Measurements from ENCODE around the gene PRMT9.

DNA sequence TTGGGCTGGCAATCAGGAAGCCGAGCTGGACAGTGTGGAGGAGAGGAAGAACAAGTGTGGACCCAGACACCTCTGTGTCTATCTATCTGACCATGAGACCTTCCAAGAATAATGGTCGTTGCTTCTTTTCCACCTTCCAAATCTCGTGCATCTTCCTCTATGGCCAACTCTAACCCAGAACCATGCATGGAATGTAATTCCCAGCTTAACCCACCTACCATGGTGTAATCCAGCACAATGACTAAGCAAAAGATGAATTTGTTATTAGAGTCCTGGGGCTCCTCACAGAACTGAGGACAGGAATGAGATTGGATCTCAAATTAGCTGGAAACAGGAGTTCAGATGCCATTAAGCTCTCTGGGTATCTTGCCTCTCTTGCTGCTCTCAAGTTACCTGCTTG, 84.2 kb downstream of the PRMT9 start:
- no peak for TF ChIP-seq GABPB1 (CRISPR knock-in tag; IDR thresholded peaks at IDR 0.05)
- no peak for TF ChIP-seq PHB (CRISPR knock-in tag; IDR thresholded peaks at IDR 0.05)
- TF ChIP-seq ZNF436 (CRISPR knock-in tag; IDR thresholded peaks at IDR 0.05): no peak
- TF ChIP-seq, protein P1, sequence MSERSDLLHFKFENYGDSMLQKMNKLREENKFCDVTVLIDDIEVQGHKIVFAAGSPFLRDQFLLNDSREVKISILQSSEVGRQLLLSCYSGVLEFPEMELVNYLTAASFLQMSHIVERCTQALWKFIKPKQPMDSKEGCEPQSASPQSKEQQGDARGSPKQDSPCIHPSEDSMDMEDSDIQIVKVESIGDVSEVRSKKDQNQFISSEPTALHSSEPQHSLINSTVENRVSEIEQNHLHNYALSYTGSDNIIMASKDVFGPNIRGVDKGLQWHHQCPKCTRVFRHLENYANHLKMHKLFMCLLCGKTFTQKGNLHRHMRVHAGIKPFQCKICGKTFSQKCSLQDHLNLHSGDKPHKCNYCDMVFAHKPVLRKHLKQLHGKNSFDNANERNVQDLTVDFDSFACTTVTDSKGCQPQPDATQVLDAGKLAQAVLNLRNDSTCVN (CRISPR knock-in tag; IDR thresholded peaks at IDR 0.05): no peak
- TF ChIP-seq, protein P2, sequence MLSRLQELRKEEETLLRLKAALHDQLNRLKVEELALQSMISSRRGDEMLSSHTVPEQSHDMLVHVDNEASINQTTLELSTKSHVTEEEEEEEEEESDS (CRISPR knock-in tag; IDR thresholded peaks at IDR 0.05): no peak
- TF ChIP-seq TAF1 (IDR thresholded peaks at IDR 0.05; ENCODE audit: control insufficient read depth, extremely low read depth, insufficient read depth, low read length, severe bottlenecking): no peak
- TF ChIP-seq ZNF41 (CRISPR knock-in tag; conservative IDR thresholded peaks at IDR 0.05): no peak
- TF ChIP-seq, protein P3, sequence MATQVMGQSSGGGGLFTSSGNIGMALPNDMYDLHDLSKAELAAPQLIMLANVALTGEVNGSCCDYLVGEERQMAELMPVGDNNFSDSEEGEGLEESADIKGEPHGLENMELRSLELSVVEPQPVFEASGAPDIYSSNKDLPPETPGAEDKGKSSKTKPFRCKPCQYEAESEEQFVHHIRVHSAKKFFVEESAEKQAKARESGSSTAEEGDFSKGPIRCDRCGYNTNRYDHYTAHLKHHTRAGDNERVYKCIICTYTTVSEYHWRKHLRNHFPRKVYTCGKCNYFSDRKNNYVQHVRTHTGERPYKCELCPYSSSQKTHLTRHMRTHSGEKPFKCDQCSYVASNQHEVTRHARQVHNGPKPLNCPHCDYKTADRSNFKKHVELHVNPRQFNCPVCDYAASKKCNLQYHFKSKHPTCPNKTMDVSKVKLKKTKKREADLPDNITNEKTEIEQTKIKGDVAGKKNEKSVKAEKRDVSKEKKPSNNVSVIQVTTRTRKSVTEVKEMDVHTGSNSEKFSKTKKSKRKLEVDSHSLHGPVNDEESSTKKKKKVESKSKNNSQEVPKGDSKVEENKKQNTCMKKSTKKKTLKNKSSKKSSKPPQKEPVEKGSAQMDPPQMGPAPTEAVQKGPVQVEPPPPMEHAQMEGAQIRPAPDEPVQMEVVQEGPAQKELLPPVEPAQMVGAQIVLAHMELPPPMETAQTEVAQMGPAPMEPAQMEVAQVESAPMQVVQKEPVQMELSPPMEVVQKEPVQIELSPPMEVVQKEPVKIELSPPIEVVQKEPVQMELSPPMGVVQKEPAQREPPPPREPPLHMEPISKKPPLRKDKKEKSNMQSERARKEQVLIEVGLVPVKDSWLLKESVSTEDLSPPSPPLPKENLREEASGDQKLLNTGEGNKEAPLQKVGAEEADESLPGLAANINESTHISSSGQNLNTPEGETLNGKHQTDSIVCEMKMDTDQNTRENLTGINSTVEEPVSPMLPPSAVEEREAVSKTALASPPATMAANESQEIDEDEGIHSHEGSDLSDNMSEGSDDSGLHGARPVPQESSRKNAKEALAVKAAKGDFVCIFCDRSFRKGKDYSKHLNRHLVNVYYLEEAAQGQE (IDR thresholded peaks at IDR 0.05; ENCODE audit: borderline replicate concordance): no peak
- TF ChIP-seq, protein P3 (CRISPR knock-in tag; IDR thresholded peaks at IDR 0.05; ENCODE audit: low read depth): no peak
- TF ChIP-seq, protein P4, sequence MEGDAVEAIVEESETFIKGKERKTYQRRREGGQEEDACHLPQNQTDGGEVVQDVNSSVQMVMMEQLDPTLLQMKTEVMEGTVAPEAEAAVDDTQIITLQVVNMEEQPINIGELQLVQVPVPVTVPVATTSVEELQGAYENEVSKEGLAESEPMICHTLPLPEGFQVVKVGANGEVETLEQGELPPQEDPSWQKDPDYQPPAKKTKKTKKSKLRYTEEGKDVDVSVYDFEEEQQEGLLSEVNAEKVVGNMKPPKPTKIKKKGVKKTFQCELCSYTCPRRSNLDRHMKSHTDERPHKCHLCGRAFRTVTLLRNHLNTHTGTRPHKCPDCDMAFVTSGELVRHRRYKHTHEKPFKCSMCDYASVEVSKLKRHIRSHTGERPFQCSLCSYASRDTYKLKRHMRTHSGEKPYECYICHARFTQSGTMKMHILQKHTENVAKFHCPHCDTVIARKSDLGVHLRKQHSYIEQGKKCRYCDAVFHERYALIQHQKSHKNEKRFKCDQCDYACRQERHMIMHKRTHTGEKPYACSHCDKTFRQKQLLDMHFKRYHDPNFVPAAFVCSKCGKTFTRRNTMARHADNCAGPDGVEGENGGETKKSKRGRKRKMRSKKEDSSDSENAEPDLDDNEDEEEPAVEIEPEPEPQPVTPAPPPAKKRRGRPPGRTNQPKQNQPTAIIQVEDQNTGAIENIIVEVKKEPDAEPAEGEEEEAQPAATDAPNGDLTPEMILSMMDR (IDR thresholded peaks at IDR 0.05 in 2 of 3, conservative IDR thresholded peaks at IDR 0.05 in 1 of 3; ENCODE audit: insufficient read depth in 2 of 3, low read depth in 1 of 3, low read length in 3 of 3): no peak

Data from K562 (cell line).